Endothelial cell (in vitro differentiated cells): ENCODE measurements around the gene OTOG. TPM values are rescaled to one million over a fixed set of nuclear protein-coding genes. Genes with fewer than 3 reads are reported as not detected.

Experiments
- DNase-seq: peaks from one replicate; pipeline ENCODE4 v3.0.0; 2021; ENCODE audit warnings: low spot score
- H3K27ac Mint-ChIP-seq: one replicate; pipeline ENCODE4 v1.8.0; 2021; ENCODE audit warnings: mixed read lengths, inconsistent platforms; ENCODE audit not compliant: unreplicated experiment
- H3K27me3 Mint-ChIP-seq: one replicate; pipeline ENCODE4 v1.8.0; 2021; ENCODE audit warnings: mild to moderate bottlenecking, moderate library complexity, mixed read lengths, inconsistent platforms; ENCODE audit not compliant: unreplicated experiment
- H3K36me3 Mint-ChIP-seq: one replicate; pipeline ENCODE4 v1.8.0; 2021; ENCODE audit warnings: mild to moderate bottlenecking, low read depth, mixed read lengths, inconsistent platforms; ENCODE audit not compliant: unreplicated experiment
- H3K4me1 Mint-ChIP-seq: one replicate; pipeline ENCODE4 v1.8.0; 2021; ENCODE audit warnings: mild to moderate bottlenecking, mixed read lengths, inconsistent platforms; ENCODE audit not compliant: unreplicated experiment
- H3K4me3 Mint-ChIP-seq: one replicate; pipeline ENCODE4 v1.8.0; 2021; ENCODE audit warnings: mild to moderate bottlenecking, mixed read lengths, inconsistent platforms; ENCODE audit not compliant: unreplicated experiment
- H3K9me3 Mint-ChIP-seq: one replicate; pipeline ENCODE4 v1.8.0; 2021; ENCODE audit warnings: mixed read lengths, inconsistent platforms; ENCODE audit not compliant: unreplicated experiment
- CTCF ChIP-seq: fragments of 200-600 bp; sonication (generic); IDR thresholded peaks from one replicate; pipeline ENCODE4 v1.5.0; 2021; ENCODE audit warnings: antibody characterized with exemption; ENCODE audit not compliant: unreplicated experiment
- total RNA-seq: library from RNA; stranded (reverse); fragmentation: NEBNext Ultra II Directional; extraction: Animal tissue kit (Norgen Biotek cat#: 25700); gene quantifications from one replicate; pipeline ENCODE4 v1.2.1, GENCODE V29; 2021; ENCODE audit not compliant: unreplicated experiment

The OTOG gene
- total RNA-seq, 1 donor from 2014 or later: 0.13 TPM

- no peak overlapping the region for H3K27ac Mint-ChIP-seq
- no peaks in the 10 kb centered on the region for H3K36me3 Mint-ChIP-seq
- no peak for TF ChIP-seq CTCF
- no peaks in the 10 kb centered on the region for H3K9me3 Mint-ChIP-seq
- no peak overlapping the region for H3K4me3 Mint-ChIP-seq
- DNase-seq: no peak
- H3K4me1 Mint-ChIP-seq: no peaks in the 10 kb centered on the region
- H3K27me3 Mint-ChIP-seq: peaks cover 3% of the 10 kb centered on the region
These were observed 47.7 kb downstream of the OTOG start for GRCh38 chr11:17594686-17595192.

- TF ChIP-seq CTCF: no peak
- no peaks in the 10 kb centered on the region for H3K9me3 Mint-ChIP-seq
These were observed 48.7 kb downstream of the OTOG start for GRCh38 chr11:17595526-17596309.

GRCh38 chr11:17596310-17596669 is 49.2 kb downstream of the OTOG start:
- H3K9me3 Mint-ChIP-seq: no peaks in the 10 kb centered on the region
- TF ChIP-seq CTCF: no peak
- peak; percentile 1 for DNase-seq
- H3K27me3 Mint-ChIP-seq: peaks cover 6% of the 10 kb centered on the region
- H3K27ac Mint-ChIP-seq: no peak overlapping the region
- no peaks in the 10 kb centered on the region for H3K4me1 Mint-ChIP-seq
- no peaks in the 10 kb centered on the region for H3K36me3 Mint-ChIP-seq
- H3K4me3 Mint-ChIP-seq: no peak overlapping the region

More at GRCh38 chr11:17595526-17596309, 48.7 kb downstream of the OTOG start:
- no peak overlapping the region for H3K4me3 Mint-ChIP-seq
- peaks cover 3% of the 10 kb centered on the region for H3K27me3 Mint-ChIP-seq
- H3K27ac Mint-ChIP-seq: no peak overlapping the region
- H3K4me1 Mint-ChIP-seq: no peaks in the 10 kb centered on the region
- DNase-seq: peak; percentile 0
- no peaks in the 10 kb centered on the region for H3K36me3 Mint-ChIP-seq

GRCh38 chr11:17596711-17597110 is 49.7 kb downstream of the OTOG start:
- H3K27me3 Mint-ChIP-seq: peaks cover 6% of the 10 kb centered on the region
- no peak for TF ChIP-seq CTCF
- peak; percentile 0 for DNase-seq
- no peaks in the 10 kb centered on the region for H3K9me3 Mint-ChIP-seq
- H3K4me3 Mint-ChIP-seq: no peak overlapping the region
- H3K36me3 Mint-ChIP-seq: no peaks in the 10 kb centered on the region
- no peaks in the 10 kb centered on the region for H3K4me1 Mint-ChIP-seq
- no peak overlapping the region for H3K27ac Mint-ChIP-seq

GRCh38 chr11:17597770-17598169 is 50.7 kb downstream of the OTOG start:
- Mint-ChIP-seq H3K9me3 (no peaks in the 10 kb centered on the region), H3K27ac (no peak overlapping the region), H3K4me3 (no peak overlapping the region), H3K27me3 (peaks cover 6% of the 10 kb centered on the region), H3K4me1 (no peaks in the 10 kb centered on the region), H3K36me3 (no peaks in the 10 kb centered on the region)
- no peak for DNase-seq
- TF ChIP-seq CTCF: no peak
